PC-3 (cell line): Measurements from ENCODE around the gene IFIT1. TPM values are rescaled to one million over a fixed set of nuclear protein-coding genes. Genes with fewer than 3 reads are reported as not detected.
A peak's percentile ranks its signal among the peaks of the same experiment; 100 is the strongest.

Experiments
- ATAC-seq: fragments of 200-7000 bp; cut with Tn5 transposase; 2 replicates; pipeline ENCODE4 v1.9.1; 2020; ENCODE audit warnings: mild to moderate bottlenecking, moderate library complexity
- BruUV-seq: library from RNA; stranded (reverse); fragments of 400-500 nt; replicated peaks from 2 replicates; lab custom pipeline; 2021; lab: Mats Ljungman, UMichigan
- CTCF ChIA-PET: fragments of 300-600 bp; sonication (Branson Sonifier 250); formaldehyde crosslinking; loops from one replicate; lab custom pipeline; 2022; ENCODE audit warnings: antibody characterized with exemption; lab: Charles Lee
- POLR2A ChIA-PET: fragments of 300-600 bp; sonication (Branson Sonifier 250); formaldehyde crosslinking; loops from one replicate; lab custom pipeline; 2022; ENCODE audit warnings: antibody characterized with exemption; ENCODE audit not compliant: unreplicated experiment; lab: Charles Lee
- DNase-seq: peaks from one replicate; pipeline ENCODE4 v3.0.0-alpha.2; 2015
- H2AFZ ChIP-seq: fragments of 300-600 bp; sonication (generic); 2 replicates; pipeline ENCODE4 v1.6.0; 2016; ENCODE audit warnings: antibody characterized with exemption, low read length
- H3F3A ChIP-seq: fragments of 300-600 bp; sonication (generic); one replicate; pipeline ENCODE4 v1.6.0; 2017; ENCODE audit warnings: antibody characterized with exemption, low read length, control low read depth, mild to moderate bottlenecking; ENCODE audit not compliant: unreplicated experiment
- H3K27ac ChIP-seq: fragments of 300-600 bp; sonication (generic); 2 replicates; pipeline ENCODE4 v1.5.1; 2016; ENCODE audit warnings: mild to moderate bottlenecking, low read length
- H3K27me3 ChIP-seq: fragments of 300-600 bp; sonication (generic); 2 replicates; pipeline ENCODE4 v1.6.1; 2016; ENCODE audit warnings: low read length, mixed read lengths
- H3K36me3 ChIP-seq: fragments of 300-600 bp; sonication (generic); 2 replicates; pipeline ENCODE4 v1.6.1; 2016; ENCODE audit warnings: low read depth, mixed run types, low read length, mixed read lengths
- H3K4me1 ChIP-seq: fragments of 300-600 bp; sonication (generic); 2 replicates; pipeline ENCODE4 v1.5.1; 2016; ENCODE audit warnings: low read length; ENCODE audit not compliant: insufficient read depth
- H3K4me2 ChIP-seq: fragments of 300-600 bp; sonication (generic); 2 replicates; pipeline ENCODE4 v1.6.0; 2016; ENCODE audit warnings: low read length
- H3K4me3 ChIP-seq: fragments of 300-600 bp; sonication (generic); 2 replicates; pipeline ENCODE4 v1.5.1; 2016; ENCODE audit warnings: mild to moderate bottlenecking, low read length, mixed read lengths
- H3K79me2 ChIP-seq: fragments of 300-600 bp; sonication (generic); 2 replicates; pipeline ENCODE4 v1.6.1; 2017; ENCODE audit warnings: low read length, mixed read lengths
- H3K9ac ChIP-seq: fragments of 300-600 bp; sonication (generic); 2 replicates; pipeline ENCODE4 v1.6.0; 2016; ENCODE audit warnings: mild to moderate bottlenecking, low read length
- H3K9me2 ChIP-seq: fragments of 300-600 bp; sonication (generic); replicated peaks from 2 replicates; pipeline ENCODE4 v1.6.1; 2016; ENCODE audit warnings: mixed run types, low read length, mixed read lengths
- H3K9me3 ChIP-seq: fragments of 300-600 bp; sonication (generic); 2 replicates; pipeline ENCODE4 v1.6.1; 2016; ENCODE audit warnings: low read length, mixed read lengths
- H4K20me1 ChIP-seq: fragments of 300-600 bp; sonication (generic); 2 replicates; pipeline ENCODE4 v1.6.1; 2016; ENCODE audit warnings: low read length, mixed read lengths
- EZH2 ChIP-seq: fragments of 300-600 bp; sonication (generic); IDR thresholded peaks from one replicate; pipeline ENCODE4 v1.6.1; 2017; ENCODE audit warnings: antibody characterized with exemption, mild to moderate bottlenecking, low read length; ENCODE audit not compliant: unreplicated experiment
- EZH2phosphoT487 ChIP-seq: fragments of 300-600 bp; sonication (generic); IDR thresholded peaks from 2 replicates; pipeline ENCODE4 v1.6.1; 2018; ENCODE audit warnings: mild to moderate bottlenecking, antibody characterized with exemption, low read length, borderline replicate concordance
- intact Hi-C: fragments of 100-400 bp; cut with micrococcal nuclease; formaldehyde crosslinking; loops from 2 replicates; pipeline ENCODE4 v1.9.0; 2023
- total RNA-seq: library from RNA; depleted of rRNA; stranded (reverse); fragments of >200 nt; gene quantifications from 2 replicates; pipeline ENCODE4 v1.2.3, GENCODE V29; 2014
- TF ChIP-seq, protein P1 (sequence below): fragments of 300-600 bp; sonication (generic); conservative IDR thresholded peaks from 2 replicates; pipeline ENCODE4 v1.5.1; 2017; ENCODE audit warnings: antibody characterized with exemption, low read depth, mild to moderate bottlenecking, low read length

IFIT1 gene
- total RNA-seq, 1 experiment from 2014 or later = 19.6 TPM

DNA sequence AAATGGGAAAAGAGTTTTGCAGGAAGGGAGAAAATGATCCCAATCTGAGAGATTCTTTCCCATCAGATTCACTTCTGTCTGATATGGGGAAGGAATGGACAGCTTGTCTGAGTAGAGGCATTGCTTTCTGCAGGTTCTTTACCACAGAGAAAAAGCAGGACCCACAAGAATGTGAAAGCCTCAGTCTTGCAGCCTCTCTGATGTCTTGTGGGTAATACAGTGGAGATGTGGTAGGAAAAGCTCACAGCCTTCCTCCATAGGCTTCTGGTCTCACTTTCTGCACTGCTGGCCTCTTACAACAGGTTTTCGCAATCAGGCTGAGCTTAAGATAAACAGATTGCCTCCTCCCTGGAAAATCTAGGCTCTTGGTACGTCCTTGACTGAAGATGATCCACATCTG lies 551 bp downstream of the IFIT1 start:
- H3K9me2 ChIP-seq = no peaks in the 10 kb centered on the region
- H3K27me3 ChIP-seq = no peaks in the 10 kb centered on the region
- no peak for DNase-seq
- no peaks in the 10 kb centered on the region for H3K9me3 ChIP-seq
- H3K36me3 ChIP-seq = no peaks in the 10 kb centered on the region
- H3K4me2 ChIP-seq = peak overlapping the region; percentile 95
- H3K4me3 ChIP-seq = peak overlapping the region; percentile 78
- peak overlapping the region; percentile 79 for H2AFZ ChIP-seq
- POLR2A ChIA-PET = interaction anchor here (0.6 to 0.7 kb wide), 3 partner anchors 109 to 308 kb away, joined by 11 to 28 read pairs (median 14); partner anchors contain the start of genes KIF20B and LIPA
- peaks cover 18% of the 10 kb centered on the region for H3K4me1 ChIP-seq
- peaks cover 3% of the 10 kb centered on the region for H3F3A ChIP-seq
- ATAC-seq = peak; percentile 17
- H3K27ac ChIP-seq = no peak overlapping the region
- peaks cover 28% of the 10 kb centered on the region for H3K79me2 ChIP-seq
- BruUV-seq = TSS peak; percentile 79
- no peak overlapping the region for H3K9ac ChIP-seq
- TF ChIP-seq EZH2 = no peak
- TF ChIP-seq EZH2phosphoT487 = no peak
- TF ChIP-seq, protein P1, sequence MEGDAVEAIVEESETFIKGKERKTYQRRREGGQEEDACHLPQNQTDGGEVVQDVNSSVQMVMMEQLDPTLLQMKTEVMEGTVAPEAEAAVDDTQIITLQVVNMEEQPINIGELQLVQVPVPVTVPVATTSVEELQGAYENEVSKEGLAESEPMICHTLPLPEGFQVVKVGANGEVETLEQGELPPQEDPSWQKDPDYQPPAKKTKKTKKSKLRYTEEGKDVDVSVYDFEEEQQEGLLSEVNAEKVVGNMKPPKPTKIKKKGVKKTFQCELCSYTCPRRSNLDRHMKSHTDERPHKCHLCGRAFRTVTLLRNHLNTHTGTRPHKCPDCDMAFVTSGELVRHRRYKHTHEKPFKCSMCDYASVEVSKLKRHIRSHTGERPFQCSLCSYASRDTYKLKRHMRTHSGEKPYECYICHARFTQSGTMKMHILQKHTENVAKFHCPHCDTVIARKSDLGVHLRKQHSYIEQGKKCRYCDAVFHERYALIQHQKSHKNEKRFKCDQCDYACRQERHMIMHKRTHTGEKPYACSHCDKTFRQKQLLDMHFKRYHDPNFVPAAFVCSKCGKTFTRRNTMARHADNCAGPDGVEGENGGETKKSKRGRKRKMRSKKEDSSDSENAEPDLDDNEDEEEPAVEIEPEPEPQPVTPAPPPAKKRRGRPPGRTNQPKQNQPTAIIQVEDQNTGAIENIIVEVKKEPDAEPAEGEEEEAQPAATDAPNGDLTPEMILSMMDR = no peak
- no peaks in the 10 kb centered on the region for H4K20me1 ChIP-seq
- CTCF ChIA-PET = interaction anchor here (0.6 to 1.4 kb wide), 3 partner anchors 21 to 120 kb away, joined by 3 to 17 read pairs (median 16); partner anchors contain the start of gene IFIT5
- intact Hi-C loops = loop anchor here (2.0 to 10.0 kb wide), 2 partner anchors 22 to 358 kb away; partner anchors contain the start of gene IFIT5

DNA sequence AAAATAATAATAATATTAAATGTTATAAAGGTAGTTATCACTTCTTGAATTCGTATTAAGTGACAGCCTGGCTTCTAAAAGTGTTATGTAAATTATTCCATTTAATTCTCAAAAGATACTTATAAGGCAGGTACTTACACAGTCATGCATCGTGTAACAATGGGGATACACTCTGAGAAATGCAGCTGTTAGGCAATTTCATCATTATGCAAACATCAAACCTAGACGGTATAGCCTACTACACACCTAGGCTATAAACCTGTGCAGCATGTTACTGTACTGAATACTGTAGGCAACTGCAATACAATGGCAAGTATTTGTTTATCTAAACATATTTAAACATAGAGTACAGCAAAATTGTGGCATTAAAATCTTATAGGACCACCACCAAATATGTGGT lies 1.5 kb downstream of the IFIT1 start:
- Histone ChIP-seq H3K4me2 (peak overlapping the region; percentile 95), H3K9me2 (no peaks in the 10 kb centered on the region), H4K20me1 (no peaks in the 10 kb centered on the region), H3K79me2 (peaks cover 28% of the 10 kb centered on the region), H3K27ac (no peak overlapping the region), H3K27me3 (no peaks in the 10 kb centered on the region), H3F3A (no peaks in the 10 kb centered on the region), H3K9me3 (no peaks in the 10 kb centered on the region), H3K4me1 (peaks cover 12% of the 10 kb centered on the region), H3K36me3 (no peaks in the 10 kb centered on the region), H3K9ac (no peak overlapping the region), H2AFZ (no peak overlapping the region), H3K4me3 (peak overlapping the region; percentile 51; the same call in 1 of the 2 replicates)
- CTCF ChIA-PET = no interaction called here
- no peak for TF ChIP-seq EZH2phosphoT487
- no peak for TF ChIP-seq EZH2
- TF ChIP-seq, protein P1 = no peak
- DNase-seq = peak; percentile 45
- BruUV-seq = no TSS peak
- POLR2A ChIA-PET = interaction anchor here (0.7 kb wide), 1 partner anchor 42 kb away, joined by 3 read pairs; no protein-coding TSS in a partner anchor
- intact Hi-C loops = loop anchor here (2.0 to 10.0 kb wide), 2 partner anchors 21 to 359 kb away; partner anchors contain the start of gene IFIT5
- ATAC-seq = no peak

DNA sequence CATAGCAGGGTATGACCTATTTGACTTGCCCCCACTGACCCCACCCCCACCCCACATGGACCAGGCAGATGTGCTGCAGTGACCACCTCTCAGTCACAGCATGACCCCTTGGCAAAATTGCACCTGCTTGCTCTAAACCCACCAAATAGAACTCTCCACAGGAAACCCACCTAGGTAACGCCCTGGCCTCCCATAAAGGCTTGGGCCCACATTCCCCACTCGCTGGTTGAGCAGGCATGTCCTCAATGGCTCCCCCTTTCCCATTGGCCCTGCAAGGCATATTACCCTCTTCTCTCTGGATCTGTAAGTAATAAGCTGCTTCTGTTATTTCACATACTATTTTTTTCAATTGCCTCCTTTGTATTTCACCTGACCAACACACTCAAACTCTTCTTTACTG lies 2.7 kb downstream of the IFIT1 start:
- Histone ChIP-seq H3K27ac (no peak overlapping the region), H3K79me2 (peaks cover 28% of the 10 kb centered on the region), H3K4me1 (peaks cover 12% of the 10 kb centered on the region), H3K36me3 (no peaks in the 10 kb centered on the region), H3K9me3 (no peaks in the 10 kb centered on the region), H4K20me1 (no peaks in the 10 kb centered on the region), H3K4me2 (no peak overlapping the region), H3K4me3 (no peak overlapping the region), H3F3A (no peaks in the 10 kb centered on the region), H3K27me3 (no peaks in the 10 kb centered on the region), H2AFZ (no peak overlapping the region), H3K9me2 (no peaks in the 10 kb centered on the region), H3K9ac (no peak overlapping the region)
- POLR2A ChIA-PET = interaction anchor here (0.5 kb wide), 1 partner anchor 18 kb away, joined by 4 read pairs; no protein-coding TSS in a partner anchor
- DNase-seq (no peak), ATAC-seq (no peak)
- no TSS peak for BruUV-seq
- CTCF ChIA-PET = no interaction called here
- TF ChIP-seq EZH2 = no peak
- intact Hi-C loops = loop anchor here (10.0 kb wide), 1 partner anchor 360 kb away; no protein-coding TSS in a partner anchor
